ENCODE data around the gene ARHGAP6. TPM values are rescaled to one million over a fixed set of nuclear protein-coding genes. Genes with fewer than 3 reads are reported as not detected.

Gene ARHGAP6
- polyA plus RNA-seq, 4 donors = 1.1 to 3.5 (median 3.3) TPM; not detected in 1

GRCh38 chrX:11401966-11402365 lies 263.8 kb downstream of the ARHGAP6 start:
- H3K36me3 ChIP-seq (ENCODE audit: control insufficient read depth in 3 of 3, insufficient read depth in 2 of 3, low read depth in 1 of 3, low read length in 3 of 3) = no peaks in the 10 kb centered on the region
- WGBS, 3 donors = 53 to 65% (median 62%) methylated on average over 2 of the region's 2 CpGs
- H3K27me3 ChIP-seq (ENCODE audit: control insufficient read depth in 3 of 3, insufficient read depth in 3 of 3, low read length in 3 of 3) = no peaks in the 10 kb centered on the region
- no peak overlapping the region for H3K4me3 ChIP-seq (ENCODE audit: low read depth in 1 of 3, low read length in 3 of 3)
- H3K4me1 ChIP-seq (ENCODE audit: control insufficient read depth in 3 of 3, insufficient read depth in 2 of 3, low read depth in 1 of 3, low read length in 2 of 3) = no peaks in the 10 kb centered on the region
- FAIRE-seq (no peak), DNase-seq (no peak)
- no peaks in the 10 kb centered on the region for H3K9me3 ChIP-seq (ENCODE audit: control insufficient read depth in 2 of 2, insufficient read depth in 1 of 2, low read depth in 1 of 2, low read length in 1 of 2)
- no peak overlapping the region for H3K27ac ChIP-seq (ENCODE audit: low read depth in 1 of 3, low read length in 2 of 3)

- Histone ChIP-seq H3K36me3 (ENCODE audit: control insufficient read depth in 3 of 3, insufficient read depth in 2 of 3, low read depth in 1 of 3, low read length in 3 of 3) (no peaks in the 10 kb centered on the region), H3K4me3 (ENCODE audit: low read depth in 1 of 3, low read length in 3 of 3) (no peak overlapping the region), H3K9me3 (ENCODE audit: control insufficient read depth in 2 of 2, insufficient read depth in 1 of 2, low read depth in 1 of 2, low read length in 1 of 2) (no peaks in the 10 kb centered on the region), H3K4me1 (ENCODE audit: control insufficient read depth in 3 of 3, insufficient read depth in 2 of 3, low read depth in 1 of 3, low read length in 2 of 3) (no peaks in the 10 kb centered on the region), H3K27ac (ENCODE audit: low read depth in 1 of 3, low read length in 2 of 3) (no peak overlapping the region), H3K27me3 (ENCODE audit: control insufficient read depth in 3 of 3, insufficient read depth in 3 of 3, low read length in 3 of 3) (no peaks in the 10 kb centered on the region)
- 73 to 82% (median 80%) methylated on average over 2 of the region's 2 CpGs for WGBS, 3 donors
- FAIRE-seq (no peak), DNase-seq (no peak)
Observed at GRCh38 chrX:11399489-11400094, 266.1 kb downstream of the ARHGAP6 start.

DNA sequence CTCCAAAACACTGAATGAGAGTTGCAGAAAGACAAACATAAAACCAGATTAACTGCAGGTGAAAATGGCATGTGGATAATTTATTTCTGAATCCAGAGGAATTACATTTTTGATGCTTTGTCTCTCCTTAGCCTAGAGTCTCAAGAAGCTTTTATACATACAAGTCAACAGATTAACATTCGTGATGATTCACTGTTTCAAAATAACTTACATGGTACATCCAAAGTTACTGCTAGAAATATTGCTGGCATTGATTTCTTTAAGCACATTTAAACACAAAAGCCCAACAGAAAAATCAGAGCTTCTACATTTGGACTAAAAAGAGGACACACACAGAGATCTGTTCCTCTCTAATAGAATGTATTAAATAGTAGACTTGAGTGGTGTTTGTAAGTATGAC lies 266.9 kb downstream of the ARHGAP6 start:
- Histone ChIP-seq H3K36me3 (ENCODE audit: control insufficient read depth in 3 of 3, insufficient read depth in 2 of 3, low read depth in 1 of 3, low read length in 3 of 3) (no peaks in the 10 kb centered on the region), H3K27me3 (ENCODE audit: control insufficient read depth in 3 of 3, insufficient read depth in 3 of 3, low read length in 3 of 3) (no peaks in the 10 kb centered on the region), H3K9me3 (ENCODE audit: control insufficient read depth in 2 of 2, insufficient read depth in 1 of 2, low read depth in 1 of 2, low read length in 1 of 2) (no peaks in the 10 kb centered on the region), H3K4me3 (ENCODE audit: low read depth in 1 of 3, low read length in 3 of 3) (no peak overlapping the region), H3K4me1 (ENCODE audit: control insufficient read depth in 3 of 3, insufficient read depth in 2 of 3, low read depth in 1 of 3, low read length in 2 of 3) (no peaks in the 10 kb centered on the region), H3K27ac (ENCODE audit: low read depth in 1 of 3, low read length in 2 of 3) (no peak overlapping the region)
- WGBS, 3 donors = 36 to 53% (median 44%) methylated on average over 1 of the region's 1 CpG
- no peak for FAIRE-seq
- no peak for DNase-seq

DNA sequence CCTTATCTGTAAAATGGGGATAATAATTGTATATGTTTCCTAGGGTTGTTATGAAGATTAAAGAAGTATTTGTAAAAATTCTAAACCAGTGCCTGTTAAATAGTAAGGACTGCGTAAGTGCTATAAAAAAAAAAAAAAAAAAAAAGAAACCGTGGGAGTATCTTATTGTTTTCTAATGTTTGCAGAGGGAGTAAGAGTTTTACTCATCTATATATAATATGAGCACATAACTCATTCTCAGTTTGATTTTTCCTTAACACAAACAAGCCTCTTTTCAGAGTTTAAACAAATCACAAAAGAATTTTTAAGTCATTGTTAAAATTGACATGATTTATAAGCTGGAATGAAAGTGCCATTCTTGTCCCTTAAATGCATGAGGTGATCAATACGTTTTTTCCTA lies 267.6 kb downstream of the ARHGAP6 start:
- no peaks in the 10 kb centered on the region for H3K27me3 ChIP-seq (ENCODE audit: control insufficient read depth in 3 of 3, insufficient read depth in 3 of 3, low read length in 3 of 3)
- no peak overlapping the region for H3K27ac ChIP-seq (ENCODE audit: low read depth in 1 of 3, low read length in 2 of 3)
- DNase-seq (no peak), FAIRE-seq (no peak)
- H3K4me1 ChIP-seq (ENCODE audit: control insufficient read depth in 3 of 3, insufficient read depth in 2 of 3, low read depth in 1 of 3, low read length in 2 of 3) = no peaks in the 10 kb centered on the region
- 50 to 61% (median 58%) methylated on average over 3 of the region's 3 CpGs for WGBS, 3 donors
- H3K4me3 ChIP-seq (ENCODE audit: low read depth in 1 of 3, low read length in 3 of 3) = no peak overlapping the region
- no peaks in the 10 kb centered on the region for H3K9me3 ChIP-seq (ENCODE audit: control insufficient read depth in 2 of 2, insufficient read depth in 1 of 2, low read depth in 1 of 2, low read length in 1 of 2)
- H3K36me3 ChIP-seq (ENCODE audit: control insufficient read depth in 3 of 3, insufficient read depth in 2 of 3, low read depth in 1 of 3, low read length in 3 of 3) = no peaks in the 10 kb centered on the region

DNA sequence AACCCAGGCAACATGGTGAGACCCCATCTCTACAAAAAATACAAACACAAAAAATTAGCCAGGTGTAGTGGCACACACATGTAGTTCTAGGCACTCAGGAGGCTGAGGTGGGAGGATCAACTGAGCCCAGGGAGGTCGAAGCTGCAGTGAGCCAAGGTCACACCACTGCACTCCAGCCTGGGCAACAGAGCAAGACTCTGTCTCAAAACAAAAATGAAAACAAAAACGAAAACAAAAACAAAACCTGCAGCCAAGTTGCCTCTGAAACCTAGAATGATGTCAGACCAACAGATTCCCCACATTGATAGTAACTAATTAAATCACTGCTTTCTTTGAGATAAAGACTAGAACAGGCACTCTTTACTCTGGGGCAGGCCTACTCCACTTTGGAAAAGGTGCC lies 268.0 kb downstream of the ARHGAP6 start:
- no peaks in the 10 kb centered on the region for H3K36me3 ChIP-seq (ENCODE audit: control insufficient read depth in 3 of 3, insufficient read depth in 2 of 3, low read depth in 1 of 3, low read length in 3 of 3)
- no peaks in the 10 kb centered on the region for H3K27me3 ChIP-seq (ENCODE audit: control insufficient read depth in 3 of 3, insufficient read depth in 3 of 3, low read length in 3 of 3)
- no peaks in the 10 kb centered on the region for H3K4me1 ChIP-seq (ENCODE audit: control insufficient read depth in 3 of 3, insufficient read depth in 2 of 3, low read depth in 1 of 3, low read length in 2 of 3)
- WGBS, 3 donors = 38 to 62% (median 57%) methylated on average over 2 of the region's 2 CpGs
- FAIRE-seq (no peak), DNase-seq (no peak)
- no peak overlapping the region for H3K27ac ChIP-seq (ENCODE audit: low read depth in 1 of 3, low read length in 2 of 3)
- H3K9me3 ChIP-seq (ENCODE audit: control insufficient read depth in 2 of 2, insufficient read depth in 1 of 2, low read depth in 1 of 2, low read length in 1 of 2) = no peaks in the 10 kb centered on the region
- no peak overlapping the region for H3K4me3 ChIP-seq (ENCODE audit: low read depth in 1 of 3, low read length in 3 of 3)

DNA sequence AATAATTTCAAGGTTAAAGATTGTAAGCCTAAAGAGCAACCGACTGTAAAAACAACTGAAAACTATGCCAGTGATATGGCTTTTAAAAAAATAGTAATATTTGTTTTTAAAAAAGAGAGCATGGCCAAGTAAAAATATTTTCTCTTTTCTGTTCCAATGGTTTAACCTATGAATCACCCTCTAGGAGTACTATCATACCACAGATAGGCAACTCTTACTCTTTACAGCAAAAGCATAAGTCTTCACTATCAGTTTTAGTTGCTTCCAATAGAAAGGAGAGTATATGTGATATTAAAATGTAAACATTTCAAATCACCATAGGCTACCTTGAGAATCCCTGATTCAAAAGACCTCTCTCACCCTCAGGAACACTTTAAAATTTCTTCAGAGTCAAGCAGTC lies 269.9 kb downstream of the ARHGAP6 start:
- no peak for DNase-seq
- Histone ChIP-seq H3K9me3 (ENCODE audit: control insufficient read depth in 2 of 2, insufficient read depth in 1 of 2, low read depth in 1 of 2, low read length in 1 of 2) (no peaks in the 10 kb centered on the region), H3K27me3 (ENCODE audit: control insufficient read depth in 3 of 3, insufficient read depth in 3 of 3, low read length in 3 of 3) (no peaks in the 10 kb centered on the region), H3K4me1 (ENCODE audit: control insufficient read depth in 3 of 3, insufficient read depth in 2 of 3, low read depth in 1 of 3, low read length in 2 of 3) (no peaks in the 10 kb centered on the region), H3K36me3 (ENCODE audit: control insufficient read depth in 3 of 3, insufficient read depth in 2 of 3, low read depth in 1 of 3, low read length in 3 of 3) (no peaks in the 10 kb centered on the region), H3K27ac (ENCODE audit: low read depth in 1 of 3, low read length in 2 of 3) (no peak overlapping the region), H3K4me3 (ENCODE audit: low read depth in 1 of 3, low read length in 3 of 3) (no peak overlapping the region)
- 51 to 68% (median 57%) methylated on average over 1 of the region's 1 CpG for WGBS, 3 donors
- FAIRE-seq = no peak

DNA sequence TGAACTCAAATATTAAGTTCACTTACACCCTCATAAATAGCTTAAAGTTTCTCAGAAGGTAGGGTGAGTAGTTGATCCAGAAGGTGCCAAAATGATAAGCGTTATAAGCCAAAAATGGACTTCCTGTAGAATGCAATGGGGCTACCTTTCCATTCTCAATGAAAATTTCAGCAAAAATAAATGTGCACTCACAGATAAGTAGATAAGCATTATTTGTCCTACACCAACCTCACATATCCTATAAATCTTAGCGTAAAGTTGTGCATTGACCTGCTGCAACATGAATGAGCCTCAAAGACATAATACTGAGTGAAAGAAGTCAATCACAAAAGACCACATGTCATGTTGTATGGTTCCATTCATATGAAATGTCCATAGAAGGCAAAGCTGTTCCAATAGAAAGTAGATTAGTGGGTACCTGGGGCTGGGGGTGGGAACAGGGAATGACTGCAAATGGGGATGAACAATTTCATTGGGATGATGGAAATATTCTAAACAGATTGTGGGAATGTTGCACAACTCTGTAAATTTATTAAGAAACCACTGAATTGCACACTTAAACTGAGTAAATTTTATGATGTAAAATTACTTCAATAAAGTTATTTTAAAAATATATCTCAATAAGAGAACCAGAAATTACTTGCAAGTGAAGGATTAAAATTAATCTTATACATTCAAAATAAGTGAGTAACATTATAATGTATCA lies 271.6 kb downstream of the ARHGAP6 start:
- 85 to 96% (median 88%) methylated on average over 2 of the region's 2 CpGs for WGBS, 3 donors
- no peaks in the 10 kb centered on the region for H3K4me1 ChIP-seq (ENCODE audit: control insufficient read depth in 3 of 3, insufficient read depth in 2 of 3, low read depth in 1 of 3, low read length in 2 of 3)
- no peak overlapping the region for H3K4me3 ChIP-seq (ENCODE audit: low read depth in 1 of 3, low read length in 3 of 3)
- no peak overlapping the region for H3K27ac ChIP-seq (ENCODE audit: low read depth in 1 of 3, low read length in 2 of 3)
- no peaks in the 10 kb centered on the region for H3K36me3 ChIP-seq (ENCODE audit: control insufficient read depth in 3 of 3, insufficient read depth in 2 of 3, low read depth in 1 of 3, low read length in 3 of 3)
- no peaks in the 10 kb centered on the region for H3K9me3 ChIP-seq (ENCODE audit: control insufficient read depth in 2 of 2, insufficient read depth in 1 of 2, low read depth in 1 of 2, low read length in 1 of 2)
- no peak for DNase-seq
- H3K27me3 ChIP-seq (ENCODE audit: control insufficient read depth in 3 of 3, insufficient read depth in 3 of 3, low read length in 3 of 3) = no peaks in the 10 kb centered on the region
- FAIRE-seq = no peak

DNA sequence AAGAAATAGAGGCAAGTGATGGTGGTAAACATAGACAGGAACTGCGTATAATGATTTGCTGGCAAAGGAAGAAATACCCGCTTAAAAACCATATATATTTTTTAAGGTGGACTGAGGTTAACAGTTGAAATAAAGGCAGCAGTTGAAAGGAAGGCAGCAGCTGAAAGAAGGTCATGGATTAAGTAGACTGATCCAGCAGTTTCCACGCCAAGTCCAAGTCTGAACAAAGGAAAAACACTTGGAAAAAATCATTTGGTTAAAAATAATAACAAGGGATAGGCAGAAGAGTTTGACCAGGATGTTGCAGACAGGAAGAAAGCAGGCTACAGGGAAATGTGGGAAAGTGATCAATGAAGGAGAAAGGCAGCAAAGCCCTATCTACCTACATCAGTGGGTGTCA lies 278.9 kb downstream of the ARHGAP6 start:
- Histone ChIP-seq H3K4me3 (ENCODE audit: low read depth in 1 of 3, low read length in 3 of 3) (no peak overlapping the region), H3K27ac (ENCODE audit: low read depth in 1 of 3, low read length in 2 of 3) (peak overlapping the region in 1 of 3 donors; percentile 67), H3K36me3 (ENCODE audit: control insufficient read depth in 3 of 3, insufficient read depth in 2 of 3, low read depth in 1 of 3, low read length in 3 of 3) (no peaks in the 10 kb centered on the region), H3K9me3 (ENCODE audit: control insufficient read depth in 2 of 2, insufficient read depth in 1 of 2, low read depth in 1 of 2, low read length in 1 of 2) (no peaks in the 10 kb centered on the region), H3K4me1 (ENCODE audit: control insufficient read depth in 3 of 3, insufficient read depth in 2 of 3, low read depth in 1 of 3, low read length in 2 of 3) (peaks cover 0 to 4% (median 0%) of the 10 kb centered on the region in 3 donors), H3K27me3 (ENCODE audit: control insufficient read depth in 3 of 3, insufficient read depth in 3 of 3, low read length in 3 of 3) (no peaks in the 10 kb centered on the region)
- 49 to 76% (median 67%) methylated on average over 3 of the region's 3 CpGs for WGBS, 3 donors
- FAIRE-seq (no peak), DNase-seq (no peak)
